IPS-20b (cell line): ENCODE results near the gene TAX1BP1.

Experiments used
- H3K27ac ChIP-seq: one replicate; pipeline ENCODE4 v1.5.1; 2013; ENCODE audit warnings: low read length
- H3K27me3 ChIP-seq: 2 replicates; pipeline ENCODE4 v1.6.1; 2013; ENCODE audit warnings: mild to moderate bottlenecking, low read length, inconsistent platforms; ENCODE audit not compliant: insufficient read depth
- H3K36me3 ChIP-seq: 2 replicates; pipeline ENCODE4 v1.6.1; 2013; ENCODE audit warnings: low read depth, mild to moderate bottlenecking, inconsistent platforms, low read length, moderate library complexity; ENCODE audit not compliant: insufficient read depth
- H3K4me1 ChIP-seq: 2 replicates; pipeline ENCODE4 v1.6.1; 2013; ENCODE audit warnings: mild to moderate bottlenecking, control low read depth, inconsistent platforms, low read length, moderate library complexity; ENCODE audit not compliant: insufficient read depth
- H3K4me3 ChIP-seq: 2 replicates; pipeline ENCODE4 v1.5.1; 2013; ENCODE audit warnings: mild to moderate bottlenecking, low read length, inconsistent platforms
- H3K9ac ChIP-seq: 2 replicates; pipeline ENCODE4 v1.6.1; 2013; ENCODE audit warnings: low read depth, mild to moderate bottlenecking, inconsistent platforms, low read length, moderate library complexity
- H3K9me3 ChIP-seq: 2 replicates; pipeline ENCODE4 v1.6.1; 2013; ENCODE audit warnings: mild to moderate bottlenecking, low read depth, low read length, inconsistent platforms; ENCODE audit not compliant: insufficient read depth

Gene TAX1BP1

DNA sequence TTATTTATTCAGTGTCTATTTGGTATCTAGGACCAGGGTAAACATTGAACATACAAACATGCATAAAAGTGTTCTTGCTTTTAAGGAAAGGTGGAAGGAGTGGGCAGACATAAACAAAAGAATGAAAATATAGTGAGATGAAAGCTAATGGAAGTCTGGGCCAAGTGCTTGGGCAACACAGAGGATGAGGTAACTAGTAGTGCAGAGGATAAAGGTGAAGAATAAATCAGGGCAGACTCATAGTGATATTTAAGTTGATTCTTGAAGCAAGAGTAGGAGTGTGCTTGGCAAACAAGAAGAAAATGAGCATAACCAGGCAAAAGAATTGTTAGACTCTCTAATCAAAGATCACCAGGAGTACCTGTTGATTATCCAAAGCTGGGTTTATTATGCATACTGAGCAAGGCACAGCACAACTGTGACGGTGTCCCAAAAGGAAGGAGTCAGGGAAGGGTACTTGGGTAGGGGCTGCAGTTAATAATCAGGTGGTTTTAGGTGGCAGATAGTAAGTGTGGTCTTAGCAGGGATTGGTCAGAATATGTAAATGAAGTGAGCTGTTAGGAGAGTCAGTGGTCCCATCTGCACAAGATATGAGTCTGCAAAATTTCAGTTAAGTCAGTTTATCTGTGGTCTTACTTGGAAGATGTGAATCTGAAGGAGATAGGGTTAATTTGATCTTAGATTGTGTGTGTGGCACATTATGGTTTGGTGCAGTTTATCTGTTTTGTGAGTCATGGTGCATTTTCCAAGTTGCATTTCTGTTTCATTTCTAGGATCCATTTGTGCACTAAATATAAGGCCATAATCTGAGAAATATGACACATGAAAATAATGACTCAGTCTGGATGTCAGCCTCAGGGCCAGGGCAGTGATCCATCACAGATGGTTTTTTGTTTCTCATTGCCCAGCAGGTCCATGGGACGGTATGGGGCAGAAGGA is 30.6 kb upstream of the TAX1BP1 start:
- H3K4me3 ChIP-seq: no peak overlapping the region
- H3K9ac ChIP-seq: no peak overlapping the region
- no peak overlapping the region for H3K27ac ChIP-seq
- no peaks in the 10 kb centered on the region for H3K27me3 ChIP-seq
- H3K4me1 ChIP-seq: no peaks in the 10 kb centered on the region
- H3K9me3 ChIP-seq: no peaks in the 10 kb centered on the region
- H3K36me3 ChIP-seq: no peaks in the 10 kb centered on the region

- Histone ChIP-seq H3K9ac (no peak overlapping the region), H3K4me1 (no peaks in the 10 kb centered on the region), H3K4me3 (no peak overlapping the region), H3K27ac (no peak overlapping the region), H3K27me3 (no peaks in the 10 kb centered on the region; the same call in 1 of the 2 replicates), H3K9me3 (no peaks in the 10 kb centered on the region), H3K36me3 (no peaks in the 10 kb centered on the region)
Measured at GRCh38 chr7:27712217-27712616, 27.7 kb upstream of the TAX1BP1 start.

GRCh38 chr7:27714831-27715444 is 25.0 kb upstream of the TAX1BP1 start:
- no peaks in the 10 kb centered on the region for H3K4me1 ChIP-seq
- H3K4me3 ChIP-seq: no peak overlapping the region
- H3K9ac ChIP-seq: no peak overlapping the region
- no peaks in the 10 kb centered on the region; the same call in 1 of the 2 replicates for H3K27me3 ChIP-seq
- H3K36me3 ChIP-seq: no peaks in the 10 kb centered on the region
- no peaks in the 10 kb centered on the region for H3K9me3 ChIP-seq
- no peak overlapping the region for H3K27ac ChIP-seq

DNA sequence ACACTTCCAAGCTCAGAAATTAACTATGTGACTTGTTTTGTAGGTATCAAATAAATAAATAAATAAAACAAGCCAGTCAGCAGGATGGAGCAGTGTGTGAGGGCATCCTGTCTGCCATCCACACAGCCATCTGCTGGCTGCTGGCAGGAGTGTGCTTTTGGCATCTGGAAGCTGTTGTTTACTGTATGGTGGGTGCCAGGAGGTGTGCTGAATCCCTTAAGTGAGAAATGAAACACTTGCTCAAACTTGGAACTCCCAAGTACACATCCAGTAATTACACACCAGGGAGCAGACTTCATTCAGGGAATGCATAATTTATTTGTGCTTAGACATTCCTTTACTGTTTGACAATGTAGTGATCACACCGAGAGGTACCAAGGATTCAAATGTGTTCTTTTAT is 16.9 kb upstream of the TAX1BP1 start:
- H3K4me1 ChIP-seq: no peaks in the 10 kb centered on the region
- no peaks in the 10 kb centered on the region for H3K36me3 ChIP-seq
- no peak overlapping the region for H3K4me3 ChIP-seq
- H3K9me3 ChIP-seq: no peaks in the 10 kb centered on the region
- no peak overlapping the region for H3K9ac ChIP-seq
- peaks cover 15% of the 10 kb centered on the region for H3K27me3 ChIP-seq
- no peak overlapping the region for H3K27ac ChIP-seq

DNA sequence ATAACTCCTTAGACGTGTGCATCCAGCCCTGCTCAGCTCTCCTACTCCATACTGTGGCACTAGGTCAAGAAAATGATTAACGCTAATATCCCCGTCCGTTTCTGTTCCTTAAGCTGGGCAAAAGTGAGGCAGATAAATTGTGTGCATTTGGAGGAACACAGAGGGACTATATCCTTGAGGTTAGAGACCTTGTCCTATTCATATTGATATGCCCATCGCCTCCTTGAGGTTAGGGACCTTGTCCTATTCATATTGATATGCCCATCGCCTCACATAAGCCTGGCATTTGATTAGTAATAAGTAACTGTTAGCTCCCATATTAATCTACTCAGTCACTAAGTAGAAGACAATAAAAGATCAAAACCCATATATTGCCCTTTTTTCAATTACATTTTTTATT is 12.9 kb upstream of the TAX1BP1 start:
- H3K4me1 ChIP-seq: no peaks in the 10 kb centered on the region; the same call in 1 of the 2 replicates
- H3K4me3 ChIP-seq: no peak overlapping the region
- no peaks in the 10 kb centered on the region for H3K36me3 ChIP-seq
- no peak overlapping the region for H3K27ac ChIP-seq
- peaks cover 15% of the 10 kb centered on the region for H3K27me3 ChIP-seq
- H3K9ac ChIP-seq: no peak overlapping the region
- H3K9me3 ChIP-seq: no peaks in the 10 kb centered on the region

DNA sequence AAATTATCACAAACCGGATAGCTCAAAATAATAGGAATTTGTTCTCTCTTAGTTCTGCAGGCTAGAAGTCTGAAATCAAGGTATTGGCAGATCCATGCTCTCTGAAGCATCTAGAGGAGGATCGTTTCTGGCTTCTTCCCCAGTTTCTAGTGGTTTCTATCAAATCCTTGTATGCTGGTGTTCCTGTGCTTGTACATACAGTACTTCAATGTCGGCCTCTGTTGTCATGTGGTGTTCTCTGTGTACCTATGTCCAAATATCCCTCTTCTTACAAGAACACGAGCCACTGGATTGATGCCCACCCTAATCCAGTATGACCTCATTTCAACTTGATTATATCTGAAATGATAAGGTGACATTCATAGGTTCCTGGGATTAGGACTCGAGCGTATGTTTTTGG is 9.8 kb upstream of the TAX1BP1 start:
- no peak overlapping the region for H3K27ac ChIP-seq
- H3K4me3 ChIP-seq: no peak overlapping the region
- H3K27me3 ChIP-seq: peaks cover 15% of the 10 kb centered on the region
- H3K9ac ChIP-seq: no peak overlapping the region
- no peaks in the 10 kb centered on the region for H3K36me3 ChIP-seq
- H3K4me1 ChIP-seq: no peaks in the 10 kb centered on the region; the same call in 1 of the 2 replicates
- H3K9me3 ChIP-seq: no peaks in the 10 kb centered on the region

DNA sequence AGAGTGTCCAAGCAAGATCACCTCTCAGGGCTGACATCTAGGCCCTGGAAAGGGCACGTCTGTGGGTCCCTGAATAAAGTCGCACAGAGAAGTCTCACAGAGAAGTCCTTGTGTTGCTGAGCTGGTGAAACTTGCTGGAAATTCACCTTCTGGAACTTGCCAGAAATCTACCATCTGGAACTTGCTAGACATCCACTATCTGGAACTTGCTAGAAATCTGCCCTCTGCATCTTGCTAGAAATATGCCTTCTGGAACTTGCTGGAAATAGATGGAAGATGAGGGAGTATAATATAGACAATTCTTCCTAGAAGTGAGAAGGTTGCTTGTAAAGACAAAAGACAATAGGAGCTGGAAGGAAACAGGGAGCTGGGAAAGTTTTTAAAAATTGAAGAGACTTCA is 5.4 kb upstream of the TAX1BP1 start:
- Histone ChIP-seq H3K9me3 (no peaks in the 10 kb centered on the region), H3K36me3 (no peaks in the 10 kb centered on the region), H3K27ac (no peak overlapping the region), H3K4me3 (no peak overlapping the region), H3K4me1 (peaks cover 6% of the 10 kb centered on the region), H3K9ac (no peak overlapping the region), H3K27me3 (no peaks in the 10 kb centered on the region)

GRCh38 chr7:27735165-27735564 is 4.8 kb upstream of the TAX1BP1 start:
- H3K27ac ChIP-seq: no peak overlapping the region
- no peak overlapping the region for H3K4me3 ChIP-seq
- H3K27me3 ChIP-seq: no peaks in the 10 kb centered on the region
- no peak overlapping the region for H3K9ac ChIP-seq
- H3K36me3 ChIP-seq: no peaks in the 10 kb centered on the region
- H3K4me1 ChIP-seq: peaks cover 6% of the 10 kb centered on the region
- H3K9me3 ChIP-seq: no peaks in the 10 kb centered on the region

- Histone ChIP-seq H3K9me3 (no peaks in the 10 kb centered on the region), H3K27ac (no peak overlapping the region), H3K36me3 (no peaks in the 10 kb centered on the region), H3K4me1 (peaks cover 6% of the 10 kb centered on the region), H3K27me3 (no peaks in the 10 kb centered on the region), H3K4me3 (no peak overlapping the region), H3K9ac (no peak overlapping the region)
Measured at GRCh38 chr7:27735831-27736230, 4.1 kb upstream of the TAX1BP1 start.

DNA sequence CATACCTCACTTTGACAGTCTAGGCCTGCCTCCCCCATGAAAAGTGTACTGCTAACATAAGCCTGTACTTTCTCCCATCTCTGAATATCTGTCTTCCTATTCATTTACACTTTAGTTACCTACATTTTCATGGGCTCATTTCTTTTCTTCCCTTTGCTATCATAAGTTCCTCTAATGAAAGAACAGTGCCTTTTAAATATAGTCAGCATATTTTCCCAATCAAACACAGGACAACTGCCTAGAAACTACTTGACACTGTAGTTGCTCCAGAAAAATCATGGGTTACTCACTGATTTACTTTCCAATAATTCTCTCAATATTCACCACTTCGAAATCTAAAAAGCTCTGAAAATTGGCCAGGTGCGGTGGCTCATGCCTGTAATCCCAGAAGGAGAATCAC is 2.8 kb upstream of the TAX1BP1 start:
- Histone ChIP-seq H3K4me1 (peaks cover 6% of the 10 kb centered on the region; the same call in 1 of the 2 replicates), H3K9me3 (no peaks in the 10 kb centered on the region), H3K27me3 (no peaks in the 10 kb centered on the region), H3K4me3 (no peak overlapping the region), H3K27ac (no peak overlapping the region), H3K36me3 (no peaks in the 10 kb centered on the region), H3K9ac (no peak overlapping the region)

DNA sequence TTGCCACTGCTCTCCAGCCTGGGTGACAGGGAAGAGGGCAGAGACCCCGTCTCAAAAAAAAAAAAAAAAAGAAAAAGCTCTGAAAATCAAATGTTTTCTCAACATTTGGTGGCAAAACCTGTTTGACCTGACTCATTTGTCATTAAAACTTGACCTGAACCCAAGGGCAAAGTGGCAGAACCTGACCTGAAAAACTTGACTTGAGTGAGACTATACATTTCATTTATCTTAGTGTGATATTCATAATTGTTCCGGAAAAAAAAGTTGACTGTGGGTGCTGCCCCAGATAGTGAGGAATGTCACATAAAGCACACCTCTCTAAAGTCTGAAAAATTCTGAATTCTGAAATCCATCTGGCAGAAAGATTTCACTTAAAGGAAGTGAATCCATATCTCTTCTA is 2.3 kb upstream of the TAX1BP1 start:
- Histone ChIP-seq H3K36me3 (no peaks in the 10 kb centered on the region), H3K4me3 (no peak overlapping the region), H3K9ac (no peak overlapping the region), H3K27me3 (no peaks in the 10 kb centered on the region), H3K27ac (no peak overlapping the region), H3K4me1 (peaks cover 6% of the 10 kb centered on the region; the same call in 1 of the 2 replicates), H3K9me3 (no peaks in the 10 kb centered on the region)
